NOMO-1 (cell line): ENCODE results near the gene TMEM141.

Source experiments
- DNase-seq, 2 experiments: peaks; one replicate each; lab custom pipeline; 2025; ENCODE audit not compliant: unreplicated experiment in 2 of 2; lab: John Stamatoyannopoulos, UW

TMEM141 gene

GRCh38 chr9:136808075-136808805 is 17.1 kb downstream of the TMEM141 start:
- DNase-seq: peak in 1 of 2 experiments; percentile 22

- DNase-seq: peak in 1 of 2 experiments; percentile 49
These were observed 17.6 kb downstream of the TMEM141 start for GRCh38 chr9:136808806-136809158.

- DNase-seq: no peak
These were observed 23.7 kb downstream of the TMEM141 start for GRCh38 chr9:136814725-136815421.

GRCh38 chr9:136815422-136815782 is 24.3 kb downstream of the TMEM141 start:
- DNase-seq: no peak

- no peak for DNase-seq
These were observed 30.1 kb downstream of the TMEM141 start for GRCh38 chr9:136820971-136821825.

GRCh38 chr9:136821826-136822544 is 30.8 kb downstream of the TMEM141 start:
- DNase-seq: no peak

GRCh38 chr9:136823136-136824046 is 32.2 kb downstream of the TMEM141 start:
- DNase-seq: no peak

GRCh38 chr9:136824496-136825225 is 33.5 kb downstream of the TMEM141 start:
- no peak for DNase-seq

GRCh38 chr9:136825295-136826187 is 34.4 kb downstream of the TMEM141 start:
- no peak for DNase-seq

GRCh38 chr9:136826188-136826541 is 35.0 kb downstream of the TMEM141 start:
- DNase-seq: no peak

GRCh38 chr9:136826703-136827582 is 35.8 kb downstream of the TMEM141 start:
- no peak for DNase-seq

- DNase-seq: no peak
These were observed 36.8 kb downstream of the TMEM141 start for GRCh38 chr9:136827794-136828473.

GRCh38 chr9:136828474-136829140 is 37.5 kb downstream of the TMEM141 start:
- DNase-seq: no peak

- DNase-seq: no peak
These were observed 38.3 kb downstream of the TMEM141 start for GRCh38 chr9:136829412-136829811.

- DNase-seq: no peak
These were observed 39.1 kb downstream of the TMEM141 start for GRCh38 chr9:136829981-136830885.
